IPS-18a (cell line): ENCODE results near the gene EIF3K.
"Not testable (repeated sequence)": the region's sequence is repeated elsewhere in the genome, so short reads cannot be mapped to it uniquely, and the experiment has no call there.

Experiments used
- H3K27ac ChIP-seq: one replicate; pipeline ENCODE4 v1.5.1; 2013; ENCODE audit warnings: low read length
- H3K27me3 ChIP-seq: one replicate; pipeline ENCODE4 v1.6.1; 2013; ENCODE audit warnings: mild to moderate bottlenecking, low read length; ENCODE audit not compliant: control insufficient read depth, insufficient read depth
- H3K36me3 ChIP-seq: one replicate; pipeline ENCODE4 v1.6.1; 2013; ENCODE audit warnings: low read depth, low read length; ENCODE audit not compliant: control insufficient read depth
- H3K4me1 ChIP-seq: one replicate; pipeline ENCODE4 v1.6.1; 2013; ENCODE audit warnings: low read depth, low read length; ENCODE audit not compliant: control insufficient read depth
- H3K4me3 ChIP-seq: one replicate; pipeline ENCODE4 v1.5.1; 2013; ENCODE audit warnings: low read length
- H3K9ac ChIP-seq: one replicate; pipeline ENCODE4 v1.6.1; 2013; ENCODE audit warnings: mild to moderate bottlenecking, low read length, moderate library complexity
- H3K9me3 ChIP-seq: one replicate; pipeline ENCODE4 v1.6.1; 2013; ENCODE audit warnings: low read depth, low read length; ENCODE audit not compliant: control insufficient read depth

EIF3K gene

DNA sequence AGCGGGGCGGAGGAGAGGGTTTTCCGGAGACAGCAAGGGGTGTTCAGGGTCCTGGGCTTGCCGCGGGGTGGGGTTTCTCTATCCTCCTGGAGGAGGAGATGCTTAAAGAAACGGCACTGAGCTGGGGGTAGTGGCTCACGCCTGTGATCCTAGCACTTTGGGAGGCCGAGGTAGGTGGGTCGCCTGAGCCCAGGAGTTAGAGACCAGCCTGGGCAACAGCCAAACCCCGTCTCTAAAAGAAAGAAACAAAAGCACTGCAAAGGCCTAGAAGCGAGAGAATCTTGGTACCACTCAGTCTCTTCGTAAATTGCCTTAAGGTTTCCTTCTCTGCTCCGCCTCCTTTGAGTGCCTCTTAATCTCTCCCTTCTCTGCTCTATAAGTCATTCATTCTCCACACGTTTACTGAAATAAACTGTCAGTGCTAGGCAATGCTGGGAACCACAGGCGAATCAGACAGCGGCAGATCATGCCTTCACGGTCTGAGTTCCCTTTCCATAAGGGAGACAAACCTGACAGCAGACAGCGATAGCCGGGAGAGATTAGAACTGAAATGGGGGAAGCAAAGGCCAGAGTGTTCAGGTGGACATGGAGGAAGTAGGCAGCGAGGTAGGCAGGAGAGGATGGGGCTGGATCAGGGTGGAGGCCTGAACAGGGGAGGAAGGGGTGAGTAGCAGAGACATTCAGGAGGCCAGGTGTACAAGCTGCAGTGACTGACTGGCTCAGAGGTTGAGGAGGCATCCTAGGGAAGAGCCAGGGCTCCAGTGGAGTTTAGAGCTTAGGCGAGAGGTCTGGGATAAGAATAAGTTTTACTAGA, 580 bp downstream of the EIF3K start:
- peaks cover 39% of the 10 kb centered on the region for H3K36me3 ChIP-seq
- peaks cover 7% of the 10 kb centered on the region for H3K4me1 ChIP-seq
- H3K9me3 ChIP-seq = no peaks in the 10 kb centered on the region
- H3K27me3 ChIP-seq = no peaks in the 10 kb centered on the region
- H3K9ac ChIP-seq = peak overlapping the region; percentile 65
- H3K4me3 ChIP-seq = peak overlapping the region; percentile 94
- no peak overlapping the region for H3K27ac ChIP-seq

DNA sequence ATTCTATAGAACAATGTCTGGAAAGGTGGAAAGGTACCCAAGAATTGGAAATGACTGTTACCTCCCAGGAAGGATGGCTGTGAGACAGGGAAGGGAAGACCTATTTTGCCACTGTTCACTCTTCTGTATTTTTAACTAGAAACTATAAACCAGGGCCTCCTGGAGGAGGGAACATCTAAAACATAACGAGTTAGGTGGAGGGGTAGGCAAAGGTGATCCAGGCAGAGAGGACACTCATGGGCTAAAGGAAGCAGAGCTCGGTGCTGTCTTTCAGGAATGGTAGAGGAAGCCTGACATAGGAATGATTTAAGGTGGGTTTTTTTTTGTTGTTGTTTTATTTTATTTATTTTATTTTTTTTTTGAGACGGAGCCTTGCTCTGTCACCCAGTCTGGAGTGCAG, 5.8 kb downstream of the EIF3K start:
- Histone ChIP-seq H3K27ac (no peak overlapping the region), H3K36me3 (peaks cover 76% of the 10 kb centered on the region), H3K9me3 (no peaks in the 10 kb centered on the region), H3K4me1 (no peaks in the 10 kb centered on the region), H3K27me3 (no peaks in the 10 kb centered on the region), H3K4me3 (no peak overlapping the region), H3K9ac (no peak overlapping the region)

DNA sequence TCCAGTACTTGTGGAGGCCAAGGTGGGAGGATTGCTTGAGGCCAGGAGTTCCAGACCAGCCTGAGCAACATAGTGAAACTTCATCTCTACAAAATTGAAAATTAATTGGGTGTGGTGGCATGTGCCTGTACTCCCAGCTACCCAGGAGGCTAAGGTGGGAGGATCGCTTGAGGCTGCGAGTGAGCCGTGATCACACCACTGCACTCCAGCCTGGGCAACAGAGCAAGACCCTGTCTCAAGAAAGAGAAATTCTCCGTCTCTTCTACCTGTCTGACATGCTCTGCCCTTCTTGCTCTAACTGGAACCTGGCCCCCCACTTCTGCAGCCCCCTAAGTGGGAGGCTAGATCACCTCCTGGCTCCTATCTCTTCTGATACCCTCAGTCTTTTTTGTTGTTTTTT, 7.4 kb downstream of the EIF3K start:
- H3K4me3 ChIP-seq = no peak overlapping the region
- H3K27me3 ChIP-seq = no peaks in the 10 kb centered on the region

DNA sequence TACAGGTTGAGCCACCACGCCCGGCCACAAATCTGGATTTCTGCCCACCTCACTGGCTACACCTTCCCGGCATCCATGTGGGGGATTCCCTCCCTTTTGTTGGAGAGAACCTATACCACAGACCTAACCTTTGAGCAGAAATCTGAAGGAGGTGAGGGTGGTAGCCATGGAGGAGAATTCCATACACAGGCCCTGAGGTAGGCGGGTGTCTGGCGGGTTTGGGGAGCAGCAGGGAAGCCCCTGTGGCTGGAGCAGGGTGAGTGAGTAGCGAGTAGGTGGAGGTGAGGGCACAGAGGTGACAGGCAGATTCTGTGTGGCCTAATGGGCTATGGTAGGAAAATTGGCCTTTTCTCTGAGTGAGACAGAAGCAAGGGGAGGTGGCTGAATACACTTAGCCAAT, 10.6 kb downstream of the EIF3K start:
- Histone ChIP-seq H3K9me3 (no peaks in the 10 kb centered on the region), H3K27me3 (no peaks in the 10 kb centered on the region), H3K36me3 (peaks cover 47% of the 10 kb centered on the region), H3K4me1 (no peaks in the 10 kb centered on the region), H3K9ac (no peak overlapping the region), H3K4me3 (no peak overlapping the region), H3K27ac (no peak overlapping the region)

More for the DNA sequence above, 7.4 kb downstream of the EIF3K start:
- Histone ChIP-seq H3K9ac (no peak overlapping the region), H3K27ac (no peak overlapping the region), H3K4me1 (no peaks in the 10 kb centered on the region), H3K36me3 (peaks cover 65% of the 10 kb centered on the region), H3K9me3 (no peaks in the 10 kb centered on the region)

DNA sequence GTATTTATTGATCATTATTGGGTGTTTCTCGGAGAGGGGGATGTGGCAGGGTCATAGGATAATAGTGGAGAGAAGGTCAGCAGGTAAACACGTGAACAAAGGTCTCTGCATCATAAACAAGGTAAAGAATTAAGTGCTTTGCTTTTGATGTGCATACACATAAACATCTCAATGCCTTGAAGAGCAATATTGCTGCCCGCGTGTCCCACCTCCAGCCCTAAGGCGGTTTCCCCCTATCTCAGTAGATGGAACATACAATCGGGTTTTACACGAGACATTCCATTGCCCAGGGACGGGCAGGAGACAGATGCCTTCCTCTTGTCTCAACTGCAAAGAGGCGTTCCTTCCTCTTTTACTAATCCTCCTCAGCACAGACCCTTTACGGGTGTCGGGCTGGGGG, 12.3 kb downstream of the EIF3K start:
- not testable (repeated sequence) for H3K4me3 ChIP-seq, H3K4me1 ChIP-seq, H3K27ac ChIP-seq, H3K27me3 ChIP-seq, H3K9me3 ChIP-seq, H3K9ac ChIP-seq
- peaks cover 45% of the 10 kb centered on the region for H3K36me3 ChIP-seq

DNA sequence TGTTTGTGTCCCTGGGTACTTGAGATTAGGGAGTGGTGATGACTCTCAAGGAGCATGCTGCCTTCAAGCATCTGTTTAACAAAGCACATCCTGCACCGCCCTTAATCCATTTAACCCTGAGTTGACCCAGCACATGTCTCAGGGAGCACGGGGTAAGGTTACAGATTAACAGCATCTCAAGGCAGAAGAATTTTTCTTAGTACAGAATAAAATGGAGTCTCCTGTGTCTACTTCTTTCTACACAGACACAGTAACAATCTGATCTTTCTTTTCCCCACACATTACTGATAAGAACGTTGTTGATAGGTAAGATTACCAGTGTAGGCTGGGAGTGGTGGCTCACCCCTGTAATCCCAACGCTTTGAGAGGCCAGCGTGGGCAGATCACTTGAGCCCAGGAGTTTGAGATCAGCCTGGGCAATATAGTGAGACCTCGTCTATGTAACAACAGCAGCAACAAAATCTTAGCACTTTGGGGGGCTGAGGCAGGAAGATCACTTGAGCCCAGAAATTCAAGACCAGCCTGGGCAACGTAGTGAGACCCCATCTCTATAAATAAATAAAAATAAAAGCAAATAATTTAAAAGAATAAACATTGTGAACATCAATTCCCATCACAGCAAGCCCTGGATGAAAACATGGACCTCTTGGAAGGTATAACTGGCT, 13.0 kb downstream of the EIF3K start:
- H3K4me3 ChIP-seq, H3K27ac ChIP-seq, H3K9ac ChIP-seq, H3K27me3 ChIP-seq, H3K9me3 ChIP-seq, H3K4me1 ChIP-seq: not testable (repeated sequence)
- peaks cover 47% of the 10 kb centered on the region for H3K36me3 ChIP-seq

DNA sequence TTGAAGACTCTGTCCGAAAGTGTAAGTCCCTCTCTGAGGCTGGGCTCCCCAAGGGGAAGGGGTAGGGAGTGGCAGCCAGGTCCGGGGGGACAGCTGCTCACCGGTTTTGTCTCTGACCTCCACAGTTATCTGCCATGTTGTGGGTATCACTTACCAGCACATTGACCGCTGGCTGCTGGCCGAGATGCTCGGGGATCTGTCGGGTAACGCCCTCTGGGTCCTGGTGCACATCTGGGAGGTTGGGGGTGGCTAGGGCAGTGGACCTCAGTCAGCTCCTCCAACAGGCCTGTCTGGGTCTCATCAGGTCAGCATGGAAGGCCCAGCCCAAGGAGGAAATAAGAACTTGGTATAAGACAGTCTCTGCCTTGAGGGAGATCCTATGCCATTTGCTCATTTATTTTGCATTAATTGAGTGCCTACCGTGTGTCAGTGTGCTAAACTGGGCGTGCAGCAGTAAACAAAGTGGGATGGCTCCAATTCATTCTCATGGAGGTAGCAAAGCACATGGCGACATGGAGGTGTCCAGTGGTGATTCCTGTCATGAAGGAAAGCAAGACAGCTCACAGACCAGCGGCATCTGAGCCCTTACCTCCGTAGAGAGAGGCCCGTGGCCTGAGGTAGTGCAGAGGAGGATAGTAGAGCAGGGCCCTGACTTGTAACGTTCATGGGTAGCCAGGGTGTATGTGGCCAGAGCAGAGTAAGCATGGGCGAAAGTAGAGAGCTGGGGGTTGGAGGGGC, 13.7 kb downstream of the EIF3K start:
- H3K36me3 ChIP-seq = peaks cover 42% of the 10 kb centered on the region
- H3K9me3 ChIP-seq = no peaks in the 10 kb centered on the region
- H3K27ac ChIP-seq = no peak overlapping the region
- H3K27me3 ChIP-seq = no peaks in the 10 kb centered on the region
- no peak overlapping the region for H3K4me3 ChIP-seq
- no peaks in the 10 kb centered on the region for H3K4me1 ChIP-seq
- H3K9ac ChIP-seq = no peak overlapping the region

DNA sequence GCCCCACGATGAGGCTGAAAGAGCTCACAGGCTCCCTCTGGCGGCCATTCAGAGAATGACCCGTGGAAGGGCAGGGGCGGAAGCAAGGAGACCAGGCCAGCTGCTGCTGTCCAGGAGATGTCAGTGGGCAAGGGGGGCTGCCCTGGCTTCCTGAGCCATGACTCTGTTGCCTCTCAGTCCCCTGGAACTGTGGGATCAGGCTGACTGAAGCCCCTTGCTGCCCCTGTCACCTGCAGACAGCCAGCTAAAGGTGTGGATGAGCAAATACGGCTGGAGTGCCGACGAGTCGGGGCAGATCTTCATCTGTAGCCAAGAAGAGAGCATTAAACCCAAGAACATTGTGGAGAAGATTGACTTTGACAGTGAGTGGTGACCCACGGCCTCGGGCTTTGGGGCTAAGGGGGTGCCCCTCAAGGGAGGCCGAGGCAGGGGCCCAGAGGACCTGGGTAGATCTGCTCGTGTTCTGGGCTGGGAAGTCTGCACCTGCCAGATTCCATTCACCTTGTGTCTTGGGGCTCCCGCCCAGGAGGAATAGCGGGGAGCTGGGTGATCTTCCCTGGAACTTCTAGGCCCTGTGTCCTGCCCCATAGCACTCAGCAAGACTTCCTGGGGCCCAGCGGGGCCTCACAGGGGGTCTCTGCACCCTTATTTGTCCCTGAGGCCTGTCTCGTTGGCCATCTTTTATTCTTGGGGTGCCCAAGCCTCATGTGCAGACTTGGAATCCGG, 15.9 kb downstream of the EIF3K start:
- no peak overlapping the region for H3K27ac ChIP-seq
- H3K36me3 ChIP-seq = peaks cover 24% of the 10 kb centered on the region
- H3K9me3 ChIP-seq = no peaks in the 10 kb centered on the region
- no peak overlapping the region for H3K4me3 ChIP-seq
- no peaks in the 10 kb centered on the region for H3K4me1 ChIP-seq
- no peaks in the 10 kb centered on the region for H3K27me3 ChIP-seq
- H3K9ac ChIP-seq = no peak overlapping the region

DNA sequence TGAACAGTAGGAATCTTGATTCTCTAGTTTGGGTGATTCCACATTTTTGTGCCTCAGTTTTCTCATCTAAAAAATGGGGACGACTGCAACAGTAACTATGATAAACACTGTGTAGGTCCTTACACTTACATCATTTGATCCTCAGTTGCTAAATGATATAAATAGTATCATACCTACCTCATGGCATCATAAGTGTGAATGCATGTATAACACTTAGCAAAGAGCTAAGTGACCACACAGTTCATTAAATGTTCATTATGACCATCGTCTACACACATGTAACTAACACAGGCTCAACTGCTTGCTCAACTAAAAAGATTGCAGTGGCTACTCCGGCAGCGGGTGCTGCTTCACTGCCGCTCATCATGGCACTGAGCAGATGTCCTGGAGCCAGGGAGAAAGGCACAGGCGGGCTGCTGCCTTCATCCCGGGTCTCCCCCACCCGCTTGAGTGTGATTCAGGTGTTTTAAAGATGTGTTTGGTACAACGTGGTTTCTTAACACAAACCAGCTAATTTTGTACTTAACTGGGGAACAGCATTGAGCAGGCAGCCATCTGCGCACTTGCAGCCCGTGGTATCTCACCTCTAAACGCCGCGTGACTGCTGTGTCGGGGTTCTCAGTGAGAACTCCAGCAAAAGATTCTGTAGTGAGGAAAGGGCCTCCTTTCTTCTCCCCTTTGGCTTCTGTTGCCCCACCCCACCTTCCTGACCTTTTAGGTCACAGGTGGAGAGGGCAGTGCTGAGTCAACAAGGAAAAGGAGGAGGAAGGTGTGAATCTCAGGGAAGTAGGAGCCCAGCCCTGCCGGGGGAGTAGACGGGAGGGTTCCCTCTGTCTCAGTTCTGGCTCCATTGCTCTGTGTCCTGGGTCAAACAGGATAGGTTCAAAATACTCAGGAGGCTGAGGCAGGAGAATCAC, 16.8 kb downstream of the EIF3K start:
- Histone ChIP-seq H3K9me3 (no peaks in the 10 kb centered on the region), H3K27ac (no peak overlapping the region), H3K27me3 (no peaks in the 10 kb centered on the region), H3K4me1 (no peaks in the 10 kb centered on the region), H3K9ac (no peak overlapping the region), H3K4me3 (no peak overlapping the region), H3K36me3 (peaks cover 22% of the 10 kb centered on the region)

DNA sequence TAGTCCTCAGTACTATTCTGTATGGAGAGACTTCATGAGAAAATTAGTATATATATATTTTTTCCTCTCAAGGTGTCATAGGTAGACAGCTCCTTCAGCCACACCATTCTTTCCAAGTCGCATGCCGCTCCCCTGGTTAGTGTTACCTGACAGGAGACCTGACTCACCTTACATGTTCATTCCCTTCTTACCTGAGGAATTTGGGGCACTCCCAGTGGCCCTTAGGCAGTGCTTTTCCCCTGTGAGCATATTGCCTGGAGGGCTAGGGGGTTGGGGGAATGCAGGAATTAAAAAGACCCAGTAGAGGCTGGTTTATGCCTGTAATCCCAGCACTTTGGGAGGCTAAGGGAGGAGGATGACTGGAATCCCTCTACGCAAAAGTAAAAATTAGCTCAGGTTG, 19.5 kb downstream of the EIF3K start:
- no peaks in the 10 kb centered on the region for H3K9me3 ChIP-seq
- H3K27ac ChIP-seq = no peak overlapping the region
- no peak overlapping the region for H3K9ac ChIP-seq
- H3K27me3 ChIP-seq = no peaks in the 10 kb centered on the region
- peaks cover 15% of the 10 kb centered on the region for H3K36me3 ChIP-seq
- H3K4me3 ChIP-seq = no peak overlapping the region
- no peaks in the 10 kb centered on the region for H3K4me1 ChIP-seq
